B cell (primary cell): ENCODE data around the gene ZNF140. TPM values are rescaled to one million over a fixed set of nuclear protein-coding genes. Genes with fewer than 3 reads are reported as not detected.
A peak's percentile ranks its signal among the peaks of the same experiment; 100 is the strongest.

Source experiments
- ATAC-seq: fragments of 200-7000 bp; cut with Tn5 transposase; one replicate; pipeline ENCODE4 v1.10.0; 2021; ENCODE audit warnings: low read depth, mild to moderate bottlenecking, moderate number of reproducible peaks, moderate library complexity
- CTCF ChIA-PET: fragments of 350-600 bp; sonication (Branson Sonifier 250); formaldehyde crosslinking; loops from one replicate; lab custom pipeline; 2021; ENCODE audit warnings: antibody characterized with exemption, inconsistent platforms; lab: Charles Lee
- POLR2A ChIA-PET: fragments of 350-600 bp; sonication (Branson Sonifier 250); formaldehyde crosslinking; loops from one replicate; lab custom pipeline; 2021; ENCODE audit warnings: antibody characterized with exemption; lab: Charles Lee
- DNase-seq: peaks from one replicate; pipeline ENCODE4 v3.0.0; 2013
- H2AFZ ChIP-seq: 2 replicates; pipeline ENCODE4 v1.6.1; 2012; ENCODE audit warnings: mild to moderate bottlenecking, low read depth, low read length; ENCODE audit not compliant: insufficient read depth, poor library complexity, severe bottlenecking
- H3K27ac ChIP-seq, 2 donors: 1 replicate in 1 of 2; 2 replicates in 1 of 2; pipeline ENCODE4 v1.5.1; 2012 to 2013; ENCODE audit warnings: low read length in 2 of 2, mild to moderate bottlenecking in 2 of 2, moderate library complexity in 1 of 2
- H3K27me3 ChIP-seq, 4 experiments: fragments of 200-600 bp in 1 of 4; sonication (generic) in 1 of 4; replicated peaks in 1 of 4; 1 replicate in 2 of 4; 2 replicates in 2 of 4; pipeline versions ENCODE4 v1.6.1 to v1.7.0; 2013 to 2016; ENCODE audit warnings: low read length in 3 of 4, mild to moderate bottlenecking in 2 of 4, mixed read lengths in 1 of 4, moderate library complexity in 1 of 4; ENCODE audit not compliant: insufficient read depth in 4 of 4, control insufficient read depth in 3 of 4; ENCODE audit errors: control extremely low read depth in 1 of 4
- H3K36me3 ChIP-seq, 2 experiments: replicated peaks in 1 of 2; 1 replicate in 1 of 2; 2 replicates in 1 of 2; pipeline versions ENCODE4 v1.6.1 to v1.7.1; 2013; ENCODE audit warnings: low read length in 1 of 2; ENCODE audit not compliant: insufficient read depth in 2 of 2, control insufficient read depth in 1 of 2; ENCODE audit errors: control extremely low read depth in 1 of 2, extremely low read depth in 1 of 2
- H3K4me1 ChIP-seq, 2 donors: fragments of 200-600 bp in 1 of 2; sonication (generic) in 1 of 2; 1 replicate in 1 of 2; 2 replicates in 1 of 2; pipeline versions ENCODE4 v1.5.1 to v1.6.1; 2013 to 2017; ENCODE audit warnings: low read length in 2 of 2; ENCODE audit not compliant: control insufficient read depth in 2 of 2, insufficient read depth in 2 of 2
- H3K4me2 ChIP-seq: replicated peaks from 2 replicates; pipeline ENCODE3; 2012; ENCODE audit warnings: mild to moderate bottlenecking, low read depth, low read length; ENCODE audit not compliant: poor library complexity, severe bottlenecking
- H3K4me3 ChIP-seq, 5 experiments: fragments of 200-600 bp in 1 of 5; sonication (generic) in 1 of 5; 1 replicate in 3 of 5; 2 replicates in 2 of 5; pipeline versions ENCODE4 v1.5.1 to v1.7.0; 2011 to 2016; ENCODE audit warnings: low read length in 4 of 5, mild to moderate bottlenecking in 4 of 5, low read depth in 2 of 5, control low read depth in 1 of 5, moderate library complexity in 1 of 5; ENCODE audit not compliant: insufficient read depth in 1 of 5; ENCODE audit errors: control extremely low read depth in 1 of 5, extremely low read depth in 1 of 5
- H3K79me2 ChIP-seq: fragments of 200-600 bp; sonication (generic); one replicate; pipeline ENCODE4 v1.6.0; 2016; ENCODE audit warnings: low read length; ENCODE audit not compliant: control insufficient read depth, insufficient read depth
- H3K9ac ChIP-seq: fragments of 200-600 bp; sonication (generic); 2 replicates; pipeline ENCODE4 v1.6.1; 2017; ENCODE audit warnings: mild to moderate bottlenecking, low read length, moderate library complexity
- H3K9me3 ChIP-seq, 3 donors: one replicate each; pipeline versions ENCODE4 v1.6.1 to v1.7.1; 2013; ENCODE audit warnings: low read length in 2 of 3; ENCODE audit not compliant: control insufficient read depth in 2 of 3, insufficient read depth in 1 of 3; ENCODE audit errors: control extremely low read depth in 1 of 3
- H4K20me1 ChIP-seq: 2 replicates; pipeline ENCODE4 v1.6.0; 2012; ENCODE audit warnings: mild to moderate bottlenecking, low read length; ENCODE audit not compliant: insufficient read depth, control insufficient read depth, poor library complexity, severe bottlenecking
- H3K27ac Mint-ChIP-seq: one replicate; pipeline ENCODE4 v1.8.0; 2021; ENCODE audit warnings: mixed read lengths
- H3K27me3 Mint-ChIP-seq: one replicate; pipeline ENCODE4 v1.8.0; 2021; ENCODE audit warnings: mixed read lengths
- H3K4me1 Mint-ChIP-seq: one replicate; pipeline ENCODE4 v1.8.0; 2021; ENCODE audit warnings: mixed read lengths
- H3K4me3 Mint-ChIP-seq: one replicate; pipeline ENCODE4 v1.8.0; 2021; ENCODE audit warnings: mixed read lengths
- H3K9me3 Mint-ChIP-seq: one replicate; pipeline ENCODE4 v1.8.0; 2022; ENCODE audit warnings: mixed read lengths; ENCODE audit not compliant: insufficient read depth
- EZH2 ChIP-seq: IDR thresholded peaks from 2 replicates; pipeline ENCODE4 v1.6.1; 2012; ENCODE audit warnings: borderline replicate concordance, low read depth, mild to moderate bottlenecking, moderate library complexity, low read length; ENCODE audit not compliant: insufficient read depth, poor library complexity, severe bottlenecking
- WGBS: methylation state at CpG from one replicate; pipeline ENCODE4 v1.1.5; 2013; ENCODE audit warnings: missing lambda C conversion rate; ENCODE audit not compliant: insufficient coverage; 5-methylcytosine and 5-hydroxymethylcytosine counted together
- intact Hi-C: fragments of 100-400 bp; cut with micrococcal nuclease; formaldehyde crosslinking; loops from one replicate; pipeline ENCODE4 v1.10.0; 2022
- polyA plus RNA-seq: library from polyadenylated mRNA; depleted of rRNA; stranded (reverse); fragments of >200 nt; gene quantifications from 2 replicates; pipeline ENCODE4 v1.2.3, GENCODE V29; 2012
- total RNA-seq, 2 donors: library from RNA; stranded (reverse); fragments of 120-200 nt in 1 of 2; gene quantifications; 1 replicate in 1 of 2; 2 replicates in 1 of 2; pipeline versions ENCODE4 v1.2.3 to v1.2.4, GENCODE V29; 2013 to 2022
- TF ChIP-seq, protein P1 (sequence below): fragments of 200-600 bp; IDR thresholded peaks from one replicate; pipeline ENCODE4 v1.8.0; 2022; ENCODE audit warnings: antibody characterized with exemption, mild to moderate bottlenecking

The ZNF140 gene
- total and polyA plus RNA-seq, 2 donors (not counting 1 experiment from before 2014, with no cell fraction given) = 11.3 to 26.8 TPM

DNA sequence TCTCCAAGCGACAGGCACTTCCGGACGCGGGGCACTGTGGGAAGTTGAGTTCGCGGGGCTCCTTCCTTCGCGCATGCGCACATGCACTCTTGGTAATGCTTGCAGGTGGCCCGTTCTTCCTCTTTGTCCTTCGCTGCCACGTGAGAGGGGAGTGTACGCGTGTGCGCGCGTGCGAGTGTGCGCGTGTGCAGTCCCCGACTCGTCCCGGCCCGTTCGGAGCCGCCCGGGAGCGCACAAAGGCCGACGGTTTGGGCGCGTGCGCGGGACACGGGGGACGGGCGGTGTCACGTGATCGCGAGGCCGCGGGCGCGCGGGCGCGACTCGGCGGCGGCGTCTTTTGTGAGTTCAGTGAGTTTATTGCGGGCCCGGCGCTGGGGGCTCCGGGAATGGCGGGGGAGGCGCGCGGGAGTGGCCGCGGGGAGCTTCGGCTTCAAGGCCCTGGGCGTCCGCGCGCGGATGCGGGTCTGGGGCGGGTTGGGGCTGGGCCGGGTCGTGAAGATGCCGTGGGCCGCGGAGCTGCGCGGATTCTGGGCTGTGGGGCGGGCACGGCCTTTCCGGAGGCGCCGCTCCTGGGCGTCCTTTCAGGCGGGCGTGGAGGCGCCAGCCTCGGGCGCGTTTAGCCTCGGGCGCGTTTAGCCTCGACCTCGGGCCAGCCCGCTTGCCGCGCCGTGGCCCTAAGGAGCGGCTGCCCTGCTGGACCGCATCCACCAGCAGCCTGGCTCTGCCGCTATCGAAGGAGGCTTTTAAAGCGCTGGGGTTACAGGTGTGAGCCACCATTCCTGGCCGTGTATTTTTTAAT is 43.3 kb upstream of the ZNF140 start, which contains the start of gene ZNF84:
Gene ZNF84 (plus strand): TSS at position 303 of the 799 bp plus-strand sequence. CDS start 3,959 bp downstream, outside the sequence.
- H3K4me1 ChIP-seq = peaks cover 7 to 10% of the 10 kb centered on the region in 2 donors
- no peaks in the 10 kb centered on the region for H3K27me3 ChIP-seq
- peak within 1 kb of the TSS; percentile 88 to 95 for H3K27ac ChIP-seq
- H2AFZ ChIP-seq = peak within 1 kb of the TSS; percentile 79
- peaks cover 15% of the 10 kb centered on the region for H3K9me3 Mint-ChIP-seq
- TF ChIP-seq, protein P1, sequence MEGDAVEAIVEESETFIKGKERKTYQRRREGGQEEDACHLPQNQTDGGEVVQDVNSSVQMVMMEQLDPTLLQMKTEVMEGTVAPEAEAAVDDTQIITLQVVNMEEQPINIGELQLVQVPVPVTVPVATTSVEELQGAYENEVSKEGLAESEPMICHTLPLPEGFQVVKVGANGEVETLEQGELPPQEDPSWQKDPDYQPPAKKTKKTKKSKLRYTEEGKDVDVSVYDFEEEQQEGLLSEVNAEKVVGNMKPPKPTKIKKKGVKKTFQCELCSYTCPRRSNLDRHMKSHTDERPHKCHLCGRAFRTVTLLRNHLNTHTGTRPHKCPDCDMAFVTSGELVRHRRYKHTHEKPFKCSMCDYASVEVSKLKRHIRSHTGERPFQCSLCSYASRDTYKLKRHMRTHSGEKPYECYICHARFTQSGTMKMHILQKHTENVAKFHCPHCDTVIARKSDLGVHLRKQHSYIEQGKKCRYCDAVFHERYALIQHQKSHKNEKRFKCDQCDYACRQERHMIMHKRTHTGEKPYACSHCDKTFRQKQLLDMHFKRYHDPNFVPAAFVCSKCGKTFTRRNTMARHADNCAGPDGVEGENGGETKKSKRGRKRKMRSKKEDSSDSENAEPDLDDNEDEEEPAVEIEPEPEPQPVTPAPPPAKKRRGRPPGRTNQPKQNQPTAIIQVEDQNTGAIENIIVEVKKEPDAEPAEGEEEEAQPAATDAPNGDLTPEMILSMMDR = no peak
- no peak for TF ChIP-seq EZH2
- peaks cover 34% of the 10 kb centered on the region for H3K79me2 ChIP-seq
- peak within 1 kb of the TSS; percentile 84 for H3K9ac ChIP-seq
- POLR2A ChIA-PET = interaction anchor here (0.6 to 1.8 kb wide), 4 partner anchors 43 to 129 kb away, joined by 3 to 6 read pairs (median 4); partner anchors contain the start of gene ZNF26
- peak; percentile 95 for ATAC-seq
- peaks cover 27 to 69% (median 38%) of the 10 kb centered on the region in 3 donors for H3K9me3 ChIP-seq
- H3K4me1 Mint-ChIP-seq = peaks cover 13% of the 10 kb centered on the region
- H4K20me1 ChIP-seq = no peaks in the 10 kb centered on the region
- H3K4me3 ChIP-seq = peak within 1 kb of the TSS; percentile 51 to 82 (median 69)
- intact Hi-C loops = loop anchor here (1.0 to 2.0 kb wide), 7 partner anchors 51 to 209 kb away; partner anchors contain the start of genes CHFR, GOLGA3, ZNF10 and ZNF26
- peak; percentile 99 for DNase-seq
- peak within 1 kb of the TSS; percentile 97 for H3K4me3 Mint-ChIP-seq
- CTCF ChIA-PET = no interaction called here
- H3K36me3 ChIP-seq = peaks cover 14 to 21% of the 10 kb centered on the region in 2 experiments
- H3K4me2 ChIP-seq = peak within 1 kb of the TSS; percentile 79
- H3K27ac Mint-ChIP-seq = peak within 1 kb of the TSS; percentile 99
- WGBS = under 1% methylated on average over 100 of the region's 103 CpGs
- H3K27me3 Mint-ChIP-seq = peaks cover 3% of the 10 kb centered on the region
